NCI-H69 (cell line): ENCODE data around the gene FGF11.
A peak's percentile ranks its signal among the peaks of the same experiment; 100 is the strongest.
"Not testable (repeated sequence)": the region's sequence is repeated elsewhere in the genome, so short reads cannot be mapped to it uniquely, and the experiment has no call there.

Experiments
- DNase-seq: peaks from one replicate; lab custom pipeline; 2025; lab: John Stamatoyannopoulos, UW

The FGF11 gene

GRCh38 chr17:7479213-7480088 is 40.1 kb downstream of the FGF11 start, which contains the start of gene ZBTB4:
TSS of gene ZBTB4 (minus strand) at chr17:7479631. CDS start at chr17:7466801, 12,830 bp downstream.
- DNase-seq: peak; percentile 44

DNA sequence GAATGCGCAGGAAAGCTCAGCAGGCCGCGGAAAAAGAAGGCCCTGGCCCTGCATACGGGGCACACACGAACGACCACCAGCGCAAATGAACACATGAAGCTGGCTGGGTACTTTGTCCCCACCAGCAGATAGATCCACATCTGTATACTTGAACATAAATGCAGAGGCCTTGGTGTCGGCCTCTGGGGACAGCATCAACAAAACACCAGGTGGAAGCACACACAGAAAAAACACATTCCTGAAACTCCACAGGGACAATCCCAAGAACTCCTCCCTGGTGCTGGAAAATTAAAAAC is 40.7 kb downstream of the FGF11 start:
- peak; percentile 27 for DNase-seq

DNA sequence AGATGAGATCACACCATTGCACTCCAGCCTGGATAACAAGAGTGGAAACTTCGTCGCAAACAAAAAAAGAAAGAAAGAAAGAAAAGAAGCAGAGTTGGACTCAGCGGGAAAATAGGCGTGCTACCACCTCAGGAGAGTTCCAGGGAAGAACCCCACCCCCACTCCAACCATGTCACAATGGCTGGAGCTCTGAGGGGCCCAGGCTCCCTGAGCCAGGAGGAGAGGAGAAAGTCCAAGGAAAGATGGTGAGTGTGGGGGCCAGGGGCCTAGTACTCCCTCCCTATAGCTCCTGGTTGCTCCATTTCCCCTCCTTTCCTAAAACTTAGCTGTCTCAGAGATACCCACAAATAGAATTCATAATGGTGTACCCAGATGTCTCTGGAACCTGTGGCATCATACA is 42.0 kb downstream of the FGF11 start, which contains the start of gene SLC35G6:
Gene SLC35G6, plus strand, starts transcription at position 172 of the 400 bp plus-strand sequence. Its CDS starts 71 bp downstream, at position 243.
- DNase-seq: not testable (repeated sequence)

DNA sequence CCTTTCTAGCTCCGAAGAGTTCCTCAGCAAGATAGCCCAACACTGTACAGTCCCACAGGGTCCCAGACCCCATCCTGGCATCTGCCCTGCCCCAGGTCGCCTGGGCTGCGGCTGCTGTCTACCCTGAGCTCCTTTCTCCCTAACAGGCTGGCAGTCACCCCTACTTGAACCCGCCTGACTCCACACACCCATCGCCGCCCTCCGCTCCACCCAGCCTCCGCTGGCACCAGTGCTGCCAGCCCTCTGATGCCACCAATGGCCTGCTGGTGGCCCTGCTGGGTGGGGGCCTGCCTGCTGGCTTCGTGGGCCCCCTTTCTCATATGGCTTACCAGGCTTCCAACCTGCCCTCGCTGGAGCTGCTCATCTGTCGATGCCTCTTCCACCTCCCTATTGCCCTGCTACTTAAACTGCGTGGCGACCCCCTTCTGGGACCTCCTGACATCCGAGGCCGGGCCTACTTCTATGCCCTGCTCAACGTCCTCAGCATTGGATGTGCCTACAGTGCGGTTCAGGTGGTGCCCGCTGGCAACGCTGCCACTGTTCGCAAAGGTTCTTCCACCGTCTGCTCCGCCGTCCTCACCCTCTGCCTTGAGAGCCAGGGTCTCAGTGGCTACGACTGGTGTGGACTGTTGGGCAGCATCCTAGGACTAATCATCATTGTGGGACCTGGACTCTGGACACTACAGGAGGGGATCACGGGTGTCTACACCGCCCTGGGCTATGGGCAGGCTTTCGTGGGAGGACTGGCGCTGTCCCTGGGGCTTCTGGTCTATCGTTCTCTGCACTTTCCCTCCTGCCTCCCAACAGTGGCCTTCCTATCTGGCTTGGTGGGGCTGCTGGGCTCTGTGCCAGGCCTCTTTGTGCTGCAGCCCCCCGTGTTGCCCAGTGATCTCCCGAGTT is 42.8 kb downstream of the FGF11 start:
- DNase-seq: not testable (repeated sequence)

GRCh38 chr17:7482742-7483088 is 43.4 kb downstream of the FGF11 start:
- not testable (repeated sequence) for DNase-seq

- peak; percentile 90 for DNase-seq
Observed at GRCh38 chr17:7483255-7484066, 44.1 kb downstream of the FGF11 start.

GRCh38 chr17:7484067-7484918 is 45.0 kb downstream of the FGF11 start, which contains the start of gene POLR2A:
TSS of gene POLR2A (plus strand) at chr17:7484366.
- DNase-seq: peak; percentile 95

DNA sequence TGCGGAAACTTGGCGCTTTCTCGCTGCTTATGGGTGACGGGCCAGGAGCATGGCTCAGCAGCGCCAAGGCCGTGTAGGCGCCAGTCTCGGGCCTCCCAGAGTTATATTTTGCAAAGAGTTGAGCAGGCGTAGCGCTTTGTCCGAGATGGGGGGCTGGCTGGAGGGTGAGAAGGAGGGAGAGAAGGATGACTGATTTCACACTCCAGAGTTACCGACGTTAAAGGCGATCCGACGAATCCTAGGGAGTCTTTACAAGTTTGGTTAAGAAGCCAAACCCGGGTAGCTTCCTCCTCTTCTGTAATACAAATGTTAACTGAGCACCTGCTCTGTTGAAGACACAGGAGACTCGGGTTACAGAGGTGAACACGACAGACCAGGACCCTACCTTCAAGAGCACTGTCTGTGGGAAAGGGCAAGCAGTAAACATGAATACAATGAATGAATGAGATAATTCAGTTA is 45.6 kb downstream of the FGF11 start:
- DNase-seq: peak; percentile 63

DNA sequence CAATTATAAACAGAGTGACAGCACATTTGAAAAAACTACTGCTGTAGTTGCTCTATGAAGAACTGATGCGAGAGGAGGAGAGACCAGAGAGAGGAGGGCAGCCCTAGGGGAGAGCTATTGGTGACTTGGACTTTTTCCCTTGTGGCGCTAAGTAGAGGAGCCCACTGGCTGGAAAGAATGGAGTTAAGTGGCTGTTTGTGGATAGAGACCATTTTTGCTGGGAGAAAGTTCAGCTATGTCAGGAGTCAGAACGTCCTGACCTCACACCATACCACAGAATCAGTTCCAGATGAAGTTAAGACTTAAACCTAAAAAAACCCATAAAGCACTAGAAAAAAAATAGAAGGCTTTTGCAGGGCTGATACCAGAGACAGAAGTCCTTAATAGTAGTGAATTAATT is 46.9 kb downstream of the FGF11 start:
- no peak for DNase-seq

GRCh38 chr17:7490144-7490543 is 50.8 kb downstream of the FGF11 start:
- no peak for DNase-seq

GRCh38 chr17:7491583-7491982 is 52.3 kb downstream of the FGF11 start:
- DNase-seq: peak; percentile 5

DNA sequence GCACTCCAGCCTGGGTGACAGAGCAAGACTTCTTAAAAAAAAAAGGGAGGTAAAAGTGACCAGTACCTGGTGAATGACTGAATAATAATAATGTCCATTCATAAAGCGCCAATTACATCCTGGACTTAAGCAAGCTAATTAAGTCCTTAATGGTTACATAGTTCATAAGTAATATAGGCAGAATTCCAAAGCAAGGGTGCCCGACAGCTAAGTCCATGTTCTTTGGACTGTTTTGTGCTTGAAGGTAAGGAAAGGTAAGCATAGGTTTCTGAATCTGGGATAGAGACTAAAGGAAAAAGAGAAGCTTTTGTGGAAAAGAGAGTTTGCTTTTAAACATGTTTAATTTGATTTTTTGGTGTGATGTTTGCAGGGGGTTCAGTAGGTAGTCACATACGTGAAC is 54.6 kb downstream of the FGF11 start:
- no peak for DNase-seq
